HepG2 (cell line): ENCODE measurements around the gene INTS1.

Experiments
- ARNTL ChIP-seq: sonication (generic); formaldehyde crosslinking; IDR thresholded peaks from 2 replicates; pipeline ENCODE4 v1.4.0; 2020; ENCODE audit warnings: mild to moderate bottlenecking, missing genetic modification reagents
- CTCF ChIP-seq: sonication (generic); formaldehyde crosslinking; IDR thresholded peaks from 2 replicates; pipeline ENCODE4 v1.5.0; 2020; ENCODE audit warnings: mild to moderate bottlenecking, missing genetic modification reagents, moderate library complexity
- ELF1 ChIP-seq: sonication (generic); formaldehyde crosslinking; IDR thresholded peaks from 2 replicates; pipeline ENCODE4 v1.4.0; 2020; ENCODE audit warnings: missing genetic modification reagents
- GATAD2A ChIP-seq: IDR thresholded peaks from 2 replicates; pipeline ENCODE4 v1.6.1; 2016
- KDM4B ChIP-seq: sonication (generic); formaldehyde crosslinking; IDR thresholded peaks from 2 replicates; pipeline ENCODE4 v1.4.0; 2020; ENCODE audit warnings: missing genetic modification reagents
- MAZ ChIP-seq, 2 experiments: sonication (generic) in 1 of 2; formaldehyde crosslinking in 1 of 2; IDR thresholded peaks; 2 replicates each; pipeline versions ENCODE4 v1.5.0 to v1.6.1; 2012 to 2020; ENCODE audit warnings: low read depth in 2 of 2, mild to moderate bottlenecking in 2 of 2, borderline replicate concordance in 1 of 2, improper control_type of control experiment in 1 of 2, low read length in 1 of 2, missing genetic modification reagents in 1 of 2, moderate library complexity in 1 of 2
- POLR2A ChIP-seq, 2 experiments: IDR thresholded peaks; 2 replicates each; pipeline ENCODE4 v1.6.1; 2011; ENCODE audit warnings: low read depth in 2 of 2, low read length in 2 of 2, mild to moderate bottlenecking in 1 of 2, moderate library complexity in 1 of 2; ENCODE audit not compliant: insufficient read depth in 1 of 2
- REL ChIP-seq: sonication (generic); formaldehyde crosslinking; conservative IDR thresholded peaks from 2 replicates; pipeline ENCODE4 v1.8.0; 2022; ENCODE audit warnings: mild to moderate bottlenecking, missing genetic modification reagents, moderate library complexity
- ZBTB40 ChIP-seq, 2 experiments: fragments of 450-650 bp in 1 of 2; sonication (generic) in 1 of 2; formaldehyde crosslinking in 1 of 2; IDR thresholded peaks; 2 replicates each; pipeline versions ENCODE4 v1.6.1 to v1.8.0; 2016 to 2022; ENCODE audit warnings: antibody characterized with exemption in 1 of 2, mild to moderate bottlenecking in 1 of 2, missing genetic modification reagents in 1 of 2
- ZFP91 ChIP-seq: sonication (generic); formaldehyde crosslinking; IDR thresholded peaks from 2 replicates; pipeline ENCODE4 v1.9.0; 2022; ENCODE audit warnings: missing genetic modification reagents, mild to moderate bottlenecking, borderline replicate concordance
- ZMYM3 ChIP-seq: sonication (generic); formaldehyde crosslinking; IDR thresholded peaks from 2 replicates; pipeline ENCODE4 v1.5.1; 2020; ENCODE audit warnings: mild to moderate bottlenecking, missing genetic modification reagents
- ZNF740 ChIP-seq: sonication (generic); formaldehyde crosslinking; IDR thresholded peaks from 2 replicates; pipeline ENCODE4 v1.4.0; 2020; ENCODE audit warnings: missing genetic modification reagents
- ZSCAN29 ChIP-seq: sonication (generic); formaldehyde crosslinking; conservative IDR thresholded peaks from 2 replicates; pipeline ENCODE4 v1.4.0; 2020; ENCODE audit warnings: mild to moderate bottlenecking, missing genetic modification reagents

GRCh38 chr7:1544896-1545416 lies 40.8 kb upstream of the INTS1 start:
- no peak for TF ChIP-seq ZBTB40 (IDR thresholded peaks at IDR 0.05)
- no peak for TF ChIP-seq ZBTB40 (CRISPR knock-in tag; IDR thresholded peaks at IDR 0.05)
- no peak for TF ChIP-seq POLR2A (IDR thresholded peaks at IDR 0.05; ENCODE audit: insufficient read depth in 1 of 2, low read depth in 2 of 2, low read length in 2 of 2)
- no peak for TF ChIP-seq ZSCAN29 (CRISPR knock-in tag)
- no peak for TF ChIP-seq ELF1 (CRISPR knock-in tag)
- no peak for TF ChIP-seq CTCF
- no peak for TF ChIP-seq ZMYM3
- no peak for TF ChIP-seq GATAD2A (CRISPR knock-in tag)
- TF ChIP-seq ARNTL (CRISPR knock-in tag) = no peak
- no peak for TF ChIP-seq KDM4B (CRISPR knock-in tag)
- no peak for TF ChIP-seq REL (CRISPR knock-in tag)
- TF ChIP-seq MAZ (IDR thresholded peaks at IDR 0.05; ENCODE audit: borderline replicate concordance, low read depth, low read length) = no peak
- no peak for TF ChIP-seq MAZ (CRISPR knock-in tag; IDR thresholded peaks at IDR 0.05; ENCODE audit: low read depth)
- no peak for TF ChIP-seq ZFP91 (CRISPR knock-in tag)
- TF ChIP-seq ZNF740 (CRISPR knock-in tag) = no peak
